MV-4-11 (cell line): Measurements from ENCODE around the gene ZNF444.

ENCODE experiments used
- DNase-seq: peaks from one replicate; lab custom pipeline; 2025; lab: John Stamatoyannopoulos, UW

The ZNF444 gene

GRCh38 chr19:56107626-56108351, 33.3 kb upstream of the ZNF444 start:
- no peak for DNase-seq

DNA sequence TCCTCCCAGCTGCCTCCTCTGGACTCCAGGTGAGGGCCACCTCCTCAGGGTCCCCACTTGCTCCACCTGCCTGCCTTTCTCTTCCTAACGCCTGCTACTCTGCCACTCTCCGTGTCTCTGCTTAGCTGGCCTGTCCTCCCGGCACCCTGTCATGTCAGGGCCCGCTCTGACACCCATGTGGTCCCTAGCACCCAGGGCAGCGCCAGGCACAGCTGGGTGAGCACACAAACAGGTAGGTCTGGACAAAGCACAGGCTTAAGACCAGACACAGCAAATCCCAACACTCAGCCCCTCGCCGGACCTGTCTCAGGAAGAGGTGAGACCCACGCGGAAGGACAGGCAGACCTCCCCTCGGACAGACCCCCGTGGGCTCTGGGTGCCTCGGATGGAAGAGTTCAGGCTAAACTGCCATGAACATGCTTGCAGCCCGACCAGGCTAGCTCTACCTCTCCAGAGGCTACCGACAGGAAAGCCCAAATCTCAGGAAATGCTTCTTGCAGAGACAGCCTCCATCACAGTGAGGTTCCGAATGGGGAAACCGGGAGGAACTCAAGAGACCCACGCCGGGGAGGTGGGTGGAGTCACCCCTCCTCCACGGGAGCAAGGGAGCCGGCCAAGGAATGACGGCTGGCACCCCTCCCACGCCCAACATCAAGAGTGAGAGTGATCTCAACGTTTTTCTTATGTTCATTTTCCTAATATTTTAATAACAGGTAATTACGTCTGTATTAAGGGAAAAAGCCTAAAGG, 32.5 kb upstream of the ZNF444 start:
- no peak for DNase-seq

DNA sequence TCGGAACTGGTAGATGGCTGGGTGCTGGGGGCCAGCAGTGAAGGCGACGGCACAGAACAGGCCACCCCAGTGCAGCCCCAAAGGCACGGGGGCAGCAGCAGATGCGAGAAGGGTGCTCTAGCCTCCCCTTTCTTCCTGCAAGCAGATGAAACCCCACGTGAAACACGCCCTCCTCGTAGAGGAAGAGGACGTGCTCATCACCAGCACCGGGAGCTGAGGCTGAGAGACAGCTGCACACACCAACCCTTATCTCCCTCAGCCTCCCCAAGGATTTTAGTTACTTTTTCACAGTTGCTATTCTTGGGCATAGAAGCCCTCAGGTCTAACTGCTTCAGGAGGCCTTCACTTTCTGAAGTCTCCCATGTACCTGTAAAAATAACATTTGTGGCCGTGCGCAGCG, 31.9 kb upstream of the ZNF444 start:
- DNase-seq, result no peak

- DNase-seq, result peak; percentile 31
Measured at GRCh38 chr19:56110515-56111448, 30.3 kb upstream of the ZNF444 start.

DNA sequence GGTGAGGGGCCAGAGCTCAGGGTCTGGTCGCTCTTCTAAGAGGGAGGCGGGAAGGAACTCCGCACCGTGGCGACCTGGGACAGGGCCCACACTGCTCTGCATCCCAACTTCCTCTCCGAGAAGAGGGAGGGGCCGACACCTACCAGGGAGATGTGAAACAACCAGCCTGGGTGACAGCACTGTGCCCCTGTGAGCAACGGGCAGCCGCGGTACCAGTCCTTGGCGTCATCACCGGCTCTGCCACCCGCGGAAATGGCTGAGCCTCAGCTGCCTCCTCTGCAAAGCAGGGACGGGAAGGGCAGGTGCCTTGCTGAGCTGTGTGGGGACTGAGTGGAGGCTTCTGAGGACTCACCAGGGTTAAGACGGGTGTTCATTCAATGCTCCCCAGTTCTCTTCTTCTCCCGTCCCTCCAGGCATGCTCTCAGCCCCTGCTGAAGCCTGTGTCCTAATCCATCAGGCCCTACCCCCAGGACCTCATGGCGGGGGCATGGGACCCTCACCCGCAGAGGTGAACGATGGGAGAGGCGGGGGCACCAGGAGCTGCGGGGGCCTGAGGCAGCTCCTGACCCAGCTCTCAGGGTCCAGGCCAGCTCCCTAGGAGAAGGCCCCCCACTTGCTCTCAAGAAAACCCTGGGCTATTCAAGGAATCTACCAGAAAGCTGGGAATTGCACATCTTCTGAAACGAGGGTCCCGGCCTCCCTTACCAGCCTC, 29.3 kb upstream of the ZNF444 start:
- peak; percentile 89 for DNase-seq

DNA sequence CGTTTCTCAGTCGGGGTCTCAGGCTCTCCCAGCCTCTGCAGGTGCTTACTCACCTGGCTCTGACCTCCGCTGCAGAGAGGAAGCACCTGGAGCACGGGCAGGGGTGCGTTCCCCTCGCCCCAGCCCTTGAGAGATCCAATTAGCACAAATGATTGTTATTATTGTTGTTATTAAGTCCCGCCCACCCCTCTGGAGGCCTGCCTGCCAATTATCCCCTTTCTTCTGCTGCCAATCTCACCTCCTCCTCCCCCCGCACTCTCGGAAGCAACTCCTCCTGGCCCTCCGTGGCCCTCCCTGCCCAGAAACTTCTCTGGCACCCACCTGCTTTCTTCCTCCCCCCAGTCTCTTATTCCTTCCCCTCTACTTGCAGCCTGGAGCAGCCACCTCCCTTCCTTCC, 28.8 kb upstream of the ZNF444 start:
- no peak for DNase-seq

- DNase-seq, result peak; percentile 28
Measured at GRCh38 chr19:56113074-56113632, 27.9 kb upstream of the ZNF444 start.

DNA sequence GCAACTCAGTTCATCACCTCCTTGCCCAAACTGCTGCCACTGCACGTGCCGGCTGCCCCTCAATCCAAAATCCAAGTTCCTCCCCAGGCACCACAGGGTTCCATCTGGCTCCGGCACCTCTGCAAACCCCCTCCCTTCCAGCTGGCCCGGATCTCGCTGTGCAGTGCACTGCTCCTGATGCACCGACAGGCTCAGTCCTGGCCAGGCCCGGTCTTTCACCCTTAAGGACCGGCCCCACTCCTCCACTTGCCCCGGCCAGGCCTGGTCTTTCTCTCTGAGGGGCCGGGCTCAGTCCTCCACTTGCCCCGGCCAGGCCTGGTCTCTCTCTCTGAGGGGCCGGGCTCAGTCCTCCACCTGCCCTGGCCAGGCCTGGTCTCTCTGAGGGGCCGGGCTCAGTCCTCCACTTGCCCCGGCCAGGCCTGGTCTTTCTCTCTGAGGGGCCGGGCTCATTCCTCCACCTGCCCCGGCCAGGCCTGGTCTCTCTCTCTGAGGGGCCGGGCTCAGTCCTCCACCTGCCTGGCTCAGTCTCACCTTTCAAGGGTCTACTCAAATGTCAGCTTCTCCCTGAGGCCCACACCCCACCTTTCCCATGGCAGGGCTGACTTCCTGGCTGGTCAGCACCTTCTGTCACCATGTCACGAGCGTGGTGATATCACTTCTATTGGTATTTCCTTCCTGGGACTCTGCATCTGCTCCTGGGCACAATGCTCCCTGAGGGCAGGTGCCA, 26.9 kb upstream of the ZNF444 start:
- DNase-seq, result no peak

GRCh38 chr19:56114778-56115110, 26.3 kb upstream of the ZNF444 start:
- no peak for DNase-seq

DNA sequence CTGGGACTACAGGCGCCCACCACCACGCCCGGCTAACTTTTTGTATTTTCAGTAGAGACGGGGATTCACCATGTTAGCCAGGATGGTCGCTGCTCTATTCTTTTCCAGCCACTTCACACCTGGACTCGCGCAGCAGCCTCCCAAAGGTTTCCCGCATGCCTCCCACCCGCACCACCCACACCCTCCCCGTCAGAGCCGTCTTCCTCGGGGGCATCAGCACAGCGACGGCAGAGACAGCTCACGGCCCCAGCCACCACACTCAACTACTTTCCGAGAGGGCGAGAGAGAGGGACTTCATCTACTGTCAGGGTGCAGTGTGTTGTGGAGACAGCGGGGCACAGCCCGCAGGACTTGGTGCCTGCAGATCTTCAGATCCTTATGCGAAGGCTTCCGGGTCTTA, 25.6 kb upstream of the ZNF444 start:
- DNase-seq, result no peak

DNA sequence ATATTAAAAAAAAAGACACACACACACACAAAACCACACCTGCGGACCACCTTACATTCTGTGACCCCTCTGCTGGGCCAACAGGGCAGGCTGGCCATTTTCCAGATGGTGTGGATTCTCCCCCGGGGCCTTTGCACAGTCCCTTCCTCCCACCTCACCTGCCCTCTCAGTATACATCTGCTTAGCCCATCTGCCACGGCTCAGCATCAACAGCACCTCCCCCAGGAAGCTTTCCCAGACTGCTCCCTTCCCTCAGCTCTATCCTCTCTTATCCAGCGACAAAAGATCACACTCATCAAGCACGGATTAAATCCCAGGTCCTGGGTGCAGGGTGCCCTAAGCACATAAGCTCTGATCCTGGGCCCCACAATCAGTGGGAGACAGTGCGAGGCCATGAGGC, 24.5 kb upstream of the ZNF444 start:
- DNase-seq, result no peak

GRCh38 chr19:56117376-56117884, 23.7 kb upstream of the ZNF444 start:
- DNase-seq, result no peak

GRCh38 chr19:56117889-56118288, 23.2 kb upstream of the ZNF444 start:
- no peak for DNase-seq

DNA sequence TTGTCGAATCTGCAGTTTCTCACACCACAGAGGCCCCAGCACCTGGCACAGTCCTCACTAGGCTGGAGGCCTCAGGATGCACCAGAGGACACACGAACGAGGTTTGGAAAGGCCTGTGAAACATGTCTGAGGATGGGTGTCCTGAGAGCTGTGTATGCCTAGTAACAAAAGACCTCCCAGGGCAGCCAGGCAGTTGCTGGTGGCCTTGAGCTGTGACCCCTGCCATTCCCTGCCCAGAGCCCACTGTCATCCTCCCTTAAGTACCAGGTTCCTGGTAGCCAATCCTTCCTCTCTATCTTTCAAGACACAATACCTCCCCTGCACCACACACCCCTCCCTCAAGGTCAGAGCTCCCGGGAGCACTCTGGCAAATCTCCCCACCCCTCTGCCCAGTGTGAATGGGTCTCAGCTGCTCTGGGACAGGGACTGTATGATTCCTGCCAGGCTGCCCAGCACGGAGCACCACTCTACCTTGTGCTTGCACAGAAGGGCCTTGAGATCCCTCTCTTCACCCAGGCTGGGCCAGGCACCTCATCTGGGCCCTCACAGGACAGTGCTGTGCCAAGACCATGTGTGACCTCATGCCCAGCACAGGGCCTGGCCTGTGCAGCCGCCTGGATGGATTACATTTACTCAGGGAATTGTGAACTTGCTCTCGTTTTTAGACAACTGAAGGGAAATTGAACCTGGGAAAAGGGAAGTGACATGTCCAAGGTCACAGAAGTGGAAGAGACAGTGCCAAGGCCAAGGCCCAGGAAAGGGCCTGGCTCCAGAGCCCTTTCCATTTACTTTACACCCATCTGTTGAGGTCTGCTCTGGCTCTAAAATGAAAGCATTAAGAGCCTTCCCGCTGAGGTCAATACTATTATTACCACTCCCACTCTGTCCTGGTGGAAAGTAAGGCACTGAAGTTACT, 22.2 kb upstream of the ZNF444 start:
- DNase-seq, result peak; percentile 50

- DNase-seq, result no peak
Measured at GRCh38 chr19:56119582-56119978, 21.5 kb upstream of the ZNF444 start.

DNA sequence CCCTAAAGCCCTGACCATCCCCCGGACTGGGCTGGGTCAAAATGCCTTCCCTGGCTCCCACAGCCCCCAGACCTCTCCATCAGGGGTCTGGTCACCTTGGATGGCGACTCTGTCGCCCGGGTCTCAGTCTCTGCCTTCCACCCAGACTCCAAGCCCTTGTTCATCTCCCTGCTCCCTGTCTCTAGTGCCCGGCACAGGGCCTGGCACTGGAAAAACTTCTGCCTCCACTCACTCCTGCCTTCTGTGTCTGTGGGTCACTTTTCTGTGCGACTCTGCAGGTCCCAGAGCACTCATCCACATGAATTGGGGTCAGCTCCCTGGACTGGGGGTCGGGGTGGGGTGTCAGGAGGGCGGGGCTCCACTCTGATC, 21.1 kb upstream of the ZNF444 start:
- no peak for DNase-seq

DNA sequence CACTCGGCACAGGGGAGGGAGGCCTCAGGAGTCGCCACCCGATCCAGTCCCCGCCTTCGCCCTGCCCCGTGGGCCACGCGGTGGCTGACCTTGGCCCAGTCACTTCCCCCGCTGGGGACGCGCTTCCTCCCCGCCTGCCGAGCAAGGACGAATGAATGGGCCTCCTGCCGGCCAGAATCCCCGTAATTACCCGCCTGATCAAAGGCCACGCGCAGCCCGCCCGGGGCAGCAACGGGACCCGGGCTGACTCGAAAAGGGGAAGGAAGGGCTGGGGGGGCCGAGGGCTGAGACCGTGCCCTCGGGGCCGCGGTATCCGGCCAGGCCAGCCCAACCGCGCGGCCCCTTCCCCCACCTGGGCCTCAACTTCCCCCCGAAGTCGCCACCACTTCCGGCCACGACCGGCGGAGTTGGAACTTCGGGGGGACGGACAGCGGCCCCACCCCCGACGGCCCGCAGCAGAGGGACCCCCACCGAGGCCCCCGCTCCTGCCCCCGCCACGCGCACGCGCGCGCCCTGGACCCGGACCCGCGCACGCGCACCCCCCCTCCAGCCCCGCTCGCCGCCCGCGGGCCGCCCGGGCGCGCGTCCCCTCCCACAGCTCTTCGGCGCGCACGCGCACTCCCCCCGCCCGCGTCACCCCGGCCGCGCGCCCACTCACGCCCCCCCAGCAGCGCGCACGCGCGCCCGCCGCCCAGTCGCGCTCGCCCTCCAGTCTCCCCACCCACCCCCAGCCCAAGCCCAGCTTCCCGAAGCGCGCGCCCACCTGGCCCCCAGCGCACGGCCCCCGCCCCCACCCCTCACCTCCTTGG, 20.5 kb upstream of the ZNF444 start:
- DNase-seq, result peak; percentile 83

DNA sequence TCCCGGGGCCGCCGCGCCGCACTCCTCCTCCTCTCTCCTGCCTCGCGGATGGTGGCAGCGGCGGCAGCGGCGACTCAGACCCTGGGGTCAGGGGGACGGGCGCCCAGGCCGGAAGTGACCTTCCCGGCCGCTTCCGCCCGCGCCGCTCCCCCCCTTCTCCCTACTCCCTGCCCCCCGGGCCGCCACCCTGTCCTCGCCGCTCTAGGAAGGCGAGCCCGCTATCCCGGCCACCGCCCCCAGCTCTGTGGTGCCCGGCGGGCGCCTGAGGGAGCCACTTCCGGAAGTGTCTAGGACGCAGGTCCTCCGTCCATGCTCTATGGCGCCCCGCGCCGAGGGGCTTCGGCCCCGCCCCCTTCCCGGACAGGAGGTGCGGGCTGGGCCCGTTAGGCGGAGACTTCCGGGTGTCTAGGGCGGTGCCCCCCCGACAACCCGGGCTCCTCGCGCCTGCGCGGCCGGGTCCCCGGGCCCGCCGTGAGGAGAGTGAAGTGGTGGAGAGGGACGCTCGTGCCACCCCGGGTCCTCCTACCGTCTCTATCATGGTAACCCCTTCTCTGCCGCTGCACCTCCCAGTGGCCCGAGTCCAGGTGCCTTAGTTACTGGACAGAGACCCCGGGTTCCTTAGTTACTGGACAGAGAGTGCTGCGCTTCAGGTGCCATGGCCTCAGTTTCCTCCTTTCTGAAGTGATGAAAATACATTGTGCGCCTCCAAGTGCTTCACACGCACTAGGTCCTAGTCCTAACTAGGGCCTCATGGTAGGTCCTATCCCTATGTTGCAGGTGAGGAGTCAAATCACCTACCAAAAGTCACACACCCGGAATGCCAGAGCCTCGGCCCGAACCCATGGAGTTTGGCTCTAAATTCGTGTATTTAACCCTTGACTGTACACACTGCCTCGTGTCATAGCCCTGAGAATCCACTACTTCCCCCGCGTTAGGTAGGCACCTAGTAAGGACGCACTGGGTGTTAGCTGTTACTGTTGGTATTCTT, 19.6 kb upstream of the ZNF444 start, which contains the start of gene ZNF787:
Gene ZNF787 (minus strand): TSS at position 116 of the 988 bp plus-strand sequence. CDS start 18,078 bp downstream, outside the sequence.
- peak; percentile 97 for DNase-seq
